Renal pelvis (tissue), 4 donors: ENCODE results near the gene PKD1L1. TPM values are rescaled to one million over a fixed set of nuclear protein-coding genes. Genes with fewer than 3 reads are reported as not detected.
A peak's percentile ranks its signal among the peaks of the same experiment; 100 is the strongest.
"Not testable (repeated sequence)": the region's sequence is repeated elsewhere in the genome, so short reads cannot be mapped to it uniquely, and the experiment has no call there.

Experiments used
- DNase-seq: peaks from one replicate; pipeline ENCODE4 v3.0.0-alpha.2; 2013
- polyA plus RNA-seq, 3 donors: library from polyadenylated mRNA; unstranded; fragments of 120-200 nt; gene quantifications; one replicate each; pipeline ENCODE4 v1.2.1, GENCODE V29; 2013; ENCODE audit not compliant: insufficient read length in 3 of 3

Gene PKD1L1
- polyA plus RNA-seq, 3 donors = 0.45 to 0.54 (median 0.50) TPM

DNA sequence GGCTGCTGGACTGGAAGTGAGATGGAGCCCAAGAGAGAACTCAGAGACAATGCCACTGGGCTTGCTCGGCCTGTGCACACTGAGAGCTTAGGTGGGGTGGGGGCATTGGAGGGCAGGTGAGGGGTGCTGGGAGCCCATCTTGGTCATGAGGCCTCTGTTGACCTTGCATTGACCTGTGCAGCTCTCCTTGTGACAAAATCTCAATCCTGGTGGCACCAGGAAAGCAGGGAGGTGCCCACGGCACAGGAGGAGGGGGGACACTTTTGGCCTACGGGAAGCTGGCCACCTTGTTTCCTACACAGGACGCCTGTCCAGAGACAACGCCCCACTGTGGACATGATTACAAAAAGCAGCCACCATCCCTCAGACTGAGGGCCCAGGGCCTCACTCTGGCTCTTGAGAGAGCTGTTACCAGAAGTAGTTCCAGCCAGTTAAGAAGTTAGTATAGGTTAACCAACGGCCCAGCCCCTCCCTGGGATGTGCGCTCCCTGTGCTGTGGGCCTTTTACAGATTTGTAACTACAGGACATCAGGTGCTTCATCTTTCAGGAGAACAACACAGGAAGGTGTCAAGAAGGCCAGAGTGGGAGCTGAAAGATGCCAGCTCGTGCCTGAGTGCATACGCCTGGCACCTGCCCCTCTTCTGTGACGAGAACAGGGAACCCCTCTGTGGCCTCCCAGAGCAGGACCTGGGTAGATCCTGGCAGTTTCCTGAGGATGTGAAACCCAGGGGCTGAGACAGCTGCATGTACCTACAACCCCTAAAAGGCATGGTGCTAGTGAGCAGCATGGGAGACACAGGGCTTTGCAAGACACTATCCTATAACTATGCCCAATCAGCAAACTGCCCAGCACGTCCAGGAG, 10.3 kb downstream of the PKD1L1 start:
- DNase-seq = no peak

DNA sequence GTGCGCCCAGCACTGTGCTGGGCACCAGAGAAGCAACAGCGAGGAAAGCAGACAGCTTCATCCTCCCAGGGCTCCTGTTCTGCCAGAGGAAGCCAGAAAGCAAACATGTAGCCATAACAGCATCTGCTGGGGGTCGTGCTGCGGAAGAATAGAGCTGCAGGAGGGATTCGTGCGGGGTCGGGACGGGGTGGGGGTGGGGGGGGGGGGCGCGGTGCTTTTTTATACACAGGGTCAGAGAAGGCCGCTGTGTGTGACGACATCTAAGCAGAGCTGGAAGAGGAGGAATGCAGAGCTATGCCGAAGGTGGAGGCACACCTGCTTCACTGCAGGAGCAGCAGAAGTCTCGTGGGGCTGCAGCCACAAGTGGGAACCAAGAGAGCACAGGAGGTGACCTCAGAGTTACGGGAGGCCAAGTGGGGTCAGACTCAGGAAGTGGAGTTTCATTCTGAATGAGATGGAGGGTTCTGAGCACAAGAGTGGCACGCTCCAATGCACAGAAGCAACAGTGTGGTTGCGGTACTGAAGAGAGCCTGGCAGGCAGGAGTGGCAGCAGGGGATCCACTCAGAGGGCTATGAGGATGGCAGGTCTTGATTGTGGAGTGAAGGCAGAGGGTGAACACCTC, 11.1 kb downstream of the PKD1L1 start:
- DNase-seq = no peak

DNA sequence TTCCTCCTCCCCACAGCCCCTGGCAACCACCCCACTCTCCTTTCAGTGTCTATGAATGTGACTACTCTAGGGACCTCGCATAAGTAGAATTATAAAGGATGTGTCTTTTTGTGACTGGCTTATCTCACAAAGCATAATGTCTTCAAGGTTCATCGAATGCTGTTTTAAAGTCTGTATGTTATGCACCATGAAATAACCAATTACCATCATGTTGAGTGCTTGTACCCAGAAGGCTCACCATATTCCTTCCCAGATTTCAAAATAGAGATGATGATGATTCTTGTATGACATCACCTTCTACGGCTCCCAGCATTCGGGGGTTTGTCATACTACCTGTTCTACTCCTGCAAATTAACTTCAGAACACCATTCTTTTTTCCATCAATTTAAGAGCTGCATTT, 11.9 kb downstream of the PKD1L1 start:
- no peak for DNase-seq

DNA sequence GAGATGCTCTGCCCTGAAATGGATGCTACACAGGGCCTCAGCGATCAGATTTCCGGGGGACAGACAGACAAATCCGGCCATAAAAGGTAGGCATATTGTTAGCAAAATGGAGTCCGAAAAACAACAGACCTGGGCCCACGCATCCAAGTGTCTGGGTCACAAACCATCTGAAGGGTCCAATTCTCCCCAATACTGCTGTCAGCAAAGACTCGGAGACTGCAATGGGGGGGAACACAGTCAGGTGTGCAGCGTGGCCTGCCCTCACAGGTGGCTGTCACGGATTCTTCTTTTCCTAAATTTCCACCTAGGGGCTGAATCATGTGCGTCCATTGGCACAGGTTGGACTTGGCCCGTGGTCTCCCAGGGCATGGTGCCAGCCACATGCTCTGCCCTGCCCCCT, 12.9 kb downstream of the PKD1L1 start:
- DNase-seq = no peak

DNA sequence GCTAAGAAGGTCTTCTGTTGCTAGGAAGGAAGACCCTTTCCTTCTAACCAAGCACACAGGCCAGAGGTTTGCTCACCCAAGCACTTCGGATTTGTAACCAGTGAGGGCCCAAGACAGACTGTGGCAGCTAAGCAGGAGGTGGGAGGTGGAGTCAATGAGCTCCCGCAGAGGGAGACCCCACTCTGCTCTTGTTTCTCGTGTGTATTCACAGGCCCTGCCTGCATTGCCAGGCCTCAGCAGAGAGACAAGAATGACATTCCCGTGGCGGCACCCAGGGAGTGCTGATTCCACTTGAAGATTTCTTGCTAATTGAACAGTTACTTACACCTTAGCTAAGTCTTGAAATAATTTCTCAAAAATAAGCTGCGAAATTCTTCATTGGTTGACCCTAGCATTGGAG, 13.4 kb downstream of the PKD1L1 start:
- DNase-seq = no peak

DNA sequence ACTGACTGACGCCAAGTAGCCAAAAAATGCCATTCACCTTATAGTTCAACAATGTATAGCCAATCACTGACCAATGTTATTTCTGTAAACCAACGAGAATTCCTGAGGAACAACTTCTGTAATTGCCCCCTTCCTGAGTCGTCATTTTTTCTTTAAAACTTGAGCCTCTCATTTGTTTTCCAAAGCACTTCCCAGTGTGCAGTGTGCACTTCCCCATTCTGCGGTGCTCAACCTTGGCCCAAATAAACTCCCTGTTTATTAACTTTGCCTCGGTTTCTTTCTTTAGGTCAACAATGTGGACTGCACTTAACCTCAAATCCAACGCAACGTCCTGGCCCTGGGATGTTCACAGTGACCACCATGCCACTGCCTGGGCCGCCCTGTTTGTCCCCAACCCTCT, 15.1 kb downstream of the PKD1L1 start:
- DNase-seq = no peak

DNA sequence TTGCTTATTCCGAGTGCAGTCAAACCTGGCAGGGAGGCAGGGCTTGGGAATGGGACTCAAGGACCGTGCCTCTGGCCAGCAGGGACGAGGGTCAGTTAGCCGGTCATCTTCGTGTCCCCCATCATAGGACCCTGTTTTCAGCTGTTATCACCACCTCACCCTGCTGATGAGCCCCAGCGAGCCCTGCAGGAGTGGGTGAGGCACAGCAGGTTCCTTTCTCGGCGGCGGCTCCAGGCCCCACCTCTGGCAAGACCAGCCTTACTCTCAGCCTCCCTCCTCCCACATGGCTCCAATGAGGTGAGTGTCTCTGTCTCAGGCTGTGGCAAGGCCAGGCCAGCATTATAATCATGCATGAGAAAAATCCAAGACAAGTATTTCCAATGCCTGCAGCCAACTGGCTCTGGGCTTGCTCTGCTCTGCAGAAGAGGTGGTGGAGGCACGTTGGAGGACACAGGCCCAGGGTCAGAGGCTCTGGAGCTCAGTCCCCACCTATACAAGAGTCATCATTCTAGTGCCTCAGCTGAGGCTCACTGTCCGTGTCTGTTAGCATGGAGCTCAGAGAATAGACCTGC, 15.7 kb downstream of the PKD1L1 start:
- DNase-seq = no peak

DNA sequence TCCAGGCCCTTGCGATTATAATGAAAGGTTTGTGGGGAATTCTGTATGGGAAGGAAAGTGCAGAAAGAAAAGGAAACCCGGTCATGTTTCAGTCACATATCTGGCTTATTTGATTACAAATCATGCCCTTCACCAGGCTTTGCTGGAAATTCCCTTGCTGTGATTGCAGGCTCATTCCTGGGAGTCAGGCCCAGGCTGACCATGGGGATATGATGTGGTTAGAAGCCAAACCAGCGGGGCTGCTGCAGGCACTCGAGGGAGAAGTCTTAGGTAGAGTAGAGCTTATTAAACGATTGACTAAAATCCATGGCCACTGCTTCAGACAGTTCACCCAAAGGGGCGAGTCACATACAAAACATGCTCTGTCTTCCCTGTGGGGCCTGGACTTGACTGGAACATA, 16.2 kb downstream of the PKD1L1 start:
- no peak for DNase-seq

DNA sequence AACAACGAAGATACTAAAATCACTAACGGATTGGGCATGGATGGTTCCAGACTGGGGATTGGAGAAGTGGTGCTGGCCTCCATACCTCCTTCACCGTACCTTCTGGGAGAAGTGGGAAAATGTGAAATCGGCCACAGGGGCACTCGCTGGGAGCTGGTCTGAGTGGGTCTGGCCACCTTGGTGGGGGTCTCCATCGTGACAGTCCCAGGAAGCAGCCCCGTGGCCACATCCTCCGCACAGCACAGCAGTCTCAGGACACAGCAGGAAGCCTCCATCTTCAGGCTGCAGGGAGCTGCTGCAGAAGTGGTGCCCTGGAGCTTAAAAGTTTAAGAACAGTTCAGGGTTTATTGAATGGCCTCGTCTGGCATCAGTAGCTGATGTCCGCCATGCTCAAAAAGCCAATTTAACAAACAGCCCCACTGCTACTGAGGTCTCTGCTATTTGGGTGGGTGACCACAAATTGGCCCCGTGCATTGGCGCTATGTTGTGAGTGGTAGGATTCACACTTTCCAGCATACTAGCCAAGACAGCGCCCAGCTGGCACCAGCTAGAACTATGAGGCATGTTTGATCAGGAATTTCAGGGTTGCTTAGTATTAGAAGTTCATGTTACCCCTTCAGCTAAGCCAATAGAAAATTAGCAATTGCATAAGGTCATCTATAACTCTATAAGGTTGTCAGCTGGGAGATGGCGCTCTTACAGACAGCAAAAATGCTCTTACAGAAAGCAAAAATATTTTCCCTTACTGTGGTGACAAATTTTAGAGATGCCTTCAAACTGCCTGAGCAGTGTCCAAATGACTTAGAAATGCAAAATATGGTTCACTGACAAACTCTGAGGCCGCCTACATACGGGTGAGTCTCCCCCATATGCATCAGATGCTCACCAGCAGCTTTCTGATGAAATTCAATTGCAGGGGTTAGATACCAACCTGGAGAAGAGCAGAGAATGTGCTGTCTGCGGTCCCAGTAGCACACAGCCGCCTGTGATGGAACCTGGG, 17.0 kb downstream of the PKD1L1 start:
- DNase-seq = no peak

DNA sequence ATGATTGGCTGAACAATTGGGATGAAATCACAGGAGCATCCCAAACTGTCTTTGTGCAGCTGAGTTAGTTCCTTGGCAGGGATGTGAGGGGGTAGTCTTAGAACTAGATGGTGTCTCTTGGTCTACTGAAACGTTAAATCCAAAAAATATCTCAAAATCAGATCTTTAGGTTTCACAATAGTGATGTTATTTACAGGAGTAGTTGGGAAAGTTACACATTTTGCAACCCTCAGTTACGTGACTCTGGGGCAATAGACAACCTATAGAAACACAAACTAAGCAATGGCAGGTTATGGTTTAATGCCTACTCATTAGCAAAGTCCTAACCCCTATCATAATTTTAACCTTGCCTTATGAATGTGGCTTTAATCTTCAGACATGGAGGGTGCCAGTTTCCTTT, 24.0 kb downstream of the PKD1L1 start:
- DNase-seq = no peak

DNA sequence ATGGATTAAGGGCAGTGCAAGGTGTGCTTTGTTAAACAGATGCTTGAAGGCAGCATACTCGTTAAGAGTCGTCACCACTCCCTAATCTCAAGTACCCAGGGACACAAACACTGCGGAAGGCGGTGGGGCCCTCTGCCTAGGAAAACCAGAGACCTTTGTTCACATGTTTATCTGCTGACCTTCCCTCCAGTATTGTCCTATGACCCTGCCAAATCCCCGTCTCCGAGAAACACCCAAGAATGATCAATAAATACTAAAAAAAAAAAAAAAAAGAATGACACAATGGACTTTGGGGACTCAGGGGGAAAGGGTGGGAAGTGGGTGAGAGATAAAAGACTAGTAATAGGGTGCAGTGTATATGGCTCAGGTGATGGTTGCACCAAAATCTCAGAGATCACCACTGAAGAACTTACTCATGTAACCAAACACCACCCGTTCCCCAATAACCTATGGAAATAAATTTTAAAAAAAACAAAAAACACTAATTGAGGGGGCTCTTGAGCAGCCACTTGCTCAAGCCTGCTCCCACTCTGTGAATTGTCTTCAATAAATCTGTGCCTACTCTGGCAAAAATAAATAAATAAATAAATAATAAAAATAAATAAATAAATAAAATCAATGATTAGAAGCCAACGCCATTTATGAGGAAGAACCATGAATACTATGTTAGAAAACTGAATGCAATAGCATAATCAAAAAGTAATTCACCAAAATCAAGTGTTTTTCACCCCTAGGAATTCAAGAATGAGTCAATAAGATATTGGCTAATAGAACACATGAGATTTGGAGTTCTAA, 25.0 kb downstream of the PKD1L1 start:
- not testable (repeated sequence) for DNase-seq

DNA sequence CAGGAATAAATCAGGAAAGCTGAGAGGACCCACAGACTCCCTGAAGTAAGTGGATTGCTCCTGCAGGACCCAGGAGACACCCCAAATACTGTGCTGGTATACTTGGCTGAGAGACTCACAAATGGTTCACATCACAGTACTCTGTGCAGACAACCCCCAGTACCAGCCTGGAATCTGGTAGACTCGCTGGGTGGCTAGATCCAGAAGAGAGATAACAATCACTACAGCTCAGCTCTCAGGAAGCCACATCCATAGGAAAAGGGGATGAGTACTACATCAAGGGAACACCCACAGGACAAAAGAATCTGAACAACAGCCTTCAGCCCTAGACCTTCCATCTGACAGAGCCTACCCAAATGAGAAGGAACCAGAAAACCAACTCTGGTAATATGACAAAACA, 31.8 kb downstream of the PKD1L1 start:
- not testable (repeated sequence) for DNase-seq

DNA sequence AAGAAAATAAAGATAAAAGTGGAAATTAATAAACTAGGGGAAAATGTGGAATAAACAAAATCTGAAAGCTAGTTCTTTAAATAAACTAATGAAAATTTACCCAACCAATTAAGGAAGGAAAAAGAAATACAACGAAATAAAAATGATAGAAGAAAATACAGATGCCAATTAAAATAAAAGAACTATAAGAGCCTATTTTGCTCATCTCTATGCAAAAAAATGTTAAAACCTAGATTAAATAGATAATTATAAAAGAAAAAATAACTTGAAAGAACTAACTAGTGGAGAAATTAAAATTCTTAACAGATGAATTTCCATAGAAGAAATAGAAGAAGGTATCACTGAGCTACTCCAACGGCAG, 32.7 kb downstream of the PKD1L1 start:
- DNase-seq = no peak

DNA sequence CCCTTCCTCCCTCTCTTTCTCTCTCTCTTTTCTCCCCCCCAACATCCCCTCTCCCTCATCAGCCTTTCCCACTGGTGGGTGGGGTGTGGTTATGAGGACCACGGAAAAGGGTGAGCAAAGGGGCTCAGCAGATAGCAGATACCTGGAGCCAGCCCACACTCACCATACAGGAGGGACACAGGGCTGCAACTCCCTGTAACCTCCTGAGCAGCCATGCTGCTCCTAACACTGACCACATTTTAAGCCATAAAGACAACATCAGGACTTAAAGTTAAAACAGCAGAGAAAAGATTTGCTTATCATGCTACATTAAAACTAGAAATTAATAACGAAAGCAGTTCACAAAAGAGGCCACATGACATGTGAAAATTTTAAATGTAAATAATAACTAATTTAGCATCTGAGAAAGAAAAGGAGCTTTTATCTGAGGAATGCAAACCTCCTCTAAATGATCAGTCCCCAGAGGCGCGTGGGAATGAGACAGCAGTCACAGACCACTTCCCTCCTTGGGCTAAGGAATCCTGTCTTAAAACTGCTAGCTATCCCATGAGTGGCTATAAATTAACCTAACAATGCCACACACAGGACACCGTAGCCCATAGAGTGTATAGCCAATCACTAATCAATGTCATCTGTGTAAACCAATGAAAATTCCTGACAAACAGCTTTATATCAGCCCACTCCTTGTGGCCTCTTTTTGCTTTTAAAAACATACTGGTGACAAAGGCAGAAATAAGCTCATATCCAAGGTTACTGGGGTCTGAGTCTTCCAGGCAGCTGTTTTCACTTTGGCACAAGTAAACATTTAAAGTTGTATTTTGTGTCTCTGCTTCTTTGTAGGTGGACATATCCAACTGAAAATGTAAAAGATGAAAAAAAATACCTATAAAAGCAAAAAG, 33.3 kb downstream of the PKD1L1 start:
- peak; percentile 47 for DNase-seq

DNA sequence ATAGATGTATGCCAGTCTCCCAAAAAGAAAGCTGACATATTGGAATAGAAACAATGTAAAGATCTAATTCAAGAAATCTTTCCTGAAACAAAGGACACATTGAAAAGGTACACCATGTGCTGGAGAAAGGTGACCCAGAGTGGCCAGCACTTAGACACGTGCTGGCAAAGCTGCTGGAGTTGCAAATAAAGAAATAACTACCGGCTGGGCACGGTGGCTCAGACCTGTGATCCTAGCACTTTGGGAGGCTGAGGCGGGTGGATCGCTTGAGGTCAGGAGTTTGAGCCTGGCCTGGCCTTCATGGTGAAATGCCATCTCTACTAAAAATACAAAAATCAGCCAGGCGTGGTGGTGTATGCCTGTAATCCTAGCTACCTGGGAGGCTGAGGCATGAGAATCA, 35.9 kb downstream of the PKD1L1 start:
- no peak for DNase-seq

DNA sequence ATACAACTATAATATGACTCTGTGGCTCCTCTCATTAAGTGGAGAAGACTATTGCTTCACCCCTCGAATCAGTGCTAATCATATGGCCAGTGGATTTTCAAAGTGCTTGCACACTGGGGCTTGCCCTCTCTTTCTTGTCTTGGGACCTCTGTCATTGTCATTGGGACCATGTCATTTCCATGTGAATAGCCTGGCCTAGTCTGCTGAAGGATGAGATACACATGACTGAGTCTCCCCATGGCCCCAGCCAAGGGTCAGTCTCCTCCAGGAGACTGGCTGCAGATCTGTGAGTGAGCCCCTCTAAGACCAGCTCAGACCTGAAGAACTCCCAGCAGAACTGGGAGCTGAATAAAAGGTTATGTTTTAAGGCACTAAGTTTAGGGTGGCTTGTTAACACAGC, 39.5 kb downstream of the PKD1L1 start:
- DNase-seq = no peak

DNA sequence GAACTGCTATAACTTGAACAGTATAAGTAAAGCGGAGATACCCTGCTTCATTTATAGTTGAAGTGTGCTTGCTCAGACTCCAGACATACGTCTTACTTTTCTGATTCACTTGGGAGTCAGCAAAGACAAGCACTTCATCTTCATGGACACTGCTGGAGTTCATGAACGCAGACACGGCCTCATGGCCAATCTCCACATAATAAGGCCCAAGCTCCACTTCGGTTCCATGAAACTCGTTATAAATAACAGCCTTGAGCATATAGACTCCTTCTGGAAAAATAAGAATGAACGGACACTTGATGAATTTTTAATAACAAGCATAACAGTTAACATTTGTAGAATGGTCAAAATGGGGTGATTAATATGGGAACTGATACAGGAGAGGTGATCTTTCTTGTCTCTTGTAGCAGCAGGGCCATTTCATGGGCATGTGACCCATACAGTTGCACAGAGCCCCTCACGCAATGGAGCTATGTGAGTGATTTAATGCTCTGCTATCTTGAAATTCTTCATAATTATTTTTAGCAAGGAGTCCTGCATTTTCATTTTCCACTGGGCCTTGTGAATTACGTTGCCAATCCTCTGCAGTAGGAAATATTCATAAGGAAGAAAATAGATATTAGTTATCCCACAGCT, 40.2 kb downstream of the PKD1L1 start:
- DNase-seq = no peak

DNA sequence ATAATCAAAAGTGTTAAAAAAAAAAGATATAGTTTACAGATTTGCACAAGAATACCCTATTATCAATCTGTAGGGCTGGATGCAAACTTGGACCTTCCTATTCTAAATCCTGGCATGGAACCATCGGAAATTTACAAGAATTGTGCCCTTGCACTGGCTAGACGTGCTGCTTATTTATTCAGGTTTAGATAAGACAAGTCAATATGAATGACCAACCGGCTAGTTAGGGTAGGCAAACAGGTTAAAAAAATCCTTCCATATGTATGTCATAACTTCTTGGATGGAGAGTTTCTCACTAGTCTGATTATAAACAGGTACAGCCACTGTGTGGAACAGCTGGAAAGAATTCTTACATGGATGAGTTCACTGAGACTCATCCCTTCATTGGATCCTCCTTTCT, 41.4 kb downstream of the PKD1L1 start:
- DNase-seq = no peak

DNA sequence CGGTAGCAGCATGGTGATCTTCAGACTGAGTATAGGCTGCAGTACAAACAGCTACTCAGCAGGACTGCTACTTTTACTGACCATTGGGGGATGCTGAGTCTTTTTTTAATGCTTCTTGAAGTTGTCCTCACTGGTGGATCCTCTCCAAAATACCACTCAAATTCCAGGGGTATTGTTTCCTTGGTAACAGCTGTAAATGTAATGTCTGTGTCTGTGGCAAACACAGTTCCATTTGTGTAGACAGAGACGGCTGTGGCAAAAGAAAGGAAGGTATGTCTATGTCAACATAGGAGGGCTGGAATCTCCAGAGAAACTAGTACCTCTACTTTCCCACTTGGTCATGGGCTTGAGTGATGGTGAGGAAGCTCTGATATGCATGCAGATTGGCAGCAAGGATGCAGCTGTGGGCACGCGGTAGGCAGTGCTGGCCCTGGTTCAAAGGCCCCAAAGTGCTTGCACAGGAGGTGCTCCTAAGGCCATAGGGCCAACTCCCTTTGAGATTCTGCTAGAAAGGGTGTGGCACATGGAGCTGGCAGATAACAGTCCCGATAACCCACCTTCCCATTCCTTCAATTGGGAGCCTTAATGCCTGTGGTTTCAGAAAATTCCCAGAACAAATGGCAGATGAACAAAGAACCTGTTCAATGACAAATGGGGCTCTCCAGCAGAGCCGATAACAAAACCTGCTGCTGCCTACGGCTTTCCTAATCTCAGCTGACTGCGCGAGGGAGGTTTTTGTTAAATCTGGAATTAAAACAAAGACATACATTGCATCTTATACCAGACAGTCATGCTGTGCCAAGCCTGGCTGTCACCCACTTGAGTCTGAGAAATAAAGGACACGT, 43.0 kb downstream of the PKD1L1 start:
- no peak for DNase-seq
